HG03039 (cell line): Measurements from ENCODE around the gene EZH2.

Experiments
- ATAC-seq: cut with Tn5 transposase; IDR thresholded peaks from one replicate; pipeline ENCODE4 v1.9.1; 2021; ENCODE audit warnings: mild to moderate bottlenecking, moderate library complexity; ENCODE audit not compliant: unreplicated experiment

EZH2 gene

GRCh38 chr7:148858489-148858888, 25.6 kb downstream of the EZH2 start:
- no peak for ATAC-seq

GRCh38 chr7:148856891-148857290, 27.2 kb downstream of the EZH2 start:
- ATAC-seq, result no peak

GRCh38 chr7:148856578-148856881, 27.6 kb downstream of the EZH2 start:
- ATAC-seq, result no peak

GRCh38 chr7:148854983-148855382, 29.1 kb downstream of the EZH2 start:
- ATAC-seq, result no peak

- ATAC-seq, result no peak
These were observed 31.8 kb downstream of the EZH2 start for GRCh38 chr7:148852272-148852671.

GRCh38 chr7:148850564-148850963, 33.5 kb downstream of the EZH2 start:
- no peak for ATAC-seq

GRCh38 chr7:148849393-148850098, 34.5 kb downstream of the EZH2 start:
- ATAC-seq, result no peak

GRCh38 chr7:148847815-148848734, 36.0 kb downstream of the EZH2 start:
- no peak for ATAC-seq

GRCh38 chr7:148838905-148839304, 45.2 kb downstream of the EZH2 start:
- ATAC-seq, result no peak

GRCh38 chr7:148835854-148836253, 48.2 kb downstream of the EZH2 start:
- ATAC-seq, result no peak

GRCh38 chr7:148834605-148835004, 49.5 kb downstream of the EZH2 start:
- no peak for ATAC-seq

- no peak for ATAC-seq
These were observed 52.3 kb downstream of the EZH2 start for GRCh38 chr7:148831782-148832181.

- no peak for ATAC-seq
These were observed 53.0 kb downstream of the EZH2 start for GRCh38 chr7:148830897-148831692.

- no peak for ATAC-seq
These were observed 55.1 kb downstream of the EZH2 start for GRCh38 chr7:148828965-148829364.

- ATAC-seq, result no peak
These were observed 58.8 kb downstream of the EZH2 start for GRCh38 chr7:148825338-148825737.

GRCh38 chr7:148824864-148825263, 59.2 kb downstream of the EZH2 start:
- no peak for ATAC-seq

GRCh38 chr7:148821422-148821821, 62.7 kb downstream of the EZH2 start:
- no peak for ATAC-seq

- ATAC-seq, result no peak
These were observed 64.3 kb downstream of the EZH2 start for GRCh38 chr7:148819697-148820360.

- ATAC-seq, result no peak
These were observed 68.5 kb downstream of the EZH2 start for GRCh38 chr7:148815612-148816011.

GRCh38 chr7:148814922-148815559, 69.0 kb downstream of the EZH2 start:
- no peak for ATAC-seq
